Effector memory CD4-positive, alpha-beta T cell (primary cell): Measurements from ENCODE around the gene PLD4.
"Not testable (repeated sequence)": the region's sequence is repeated elsewhere in the genome, so short reads cannot be mapped to it uniquely, and the experiment has no call there.

ENCODE experiments used
- DNase-seq, 3 donors: peaks; one replicate each; pipeline ENCODE4 v3.0.0-alpha.2; 2020
- H3K27ac ChIP-seq: 2 replicates; pipeline ENCODE4 v1.7.0; 2013; ENCODE audit warnings: mild to moderate bottlenecking, low read length, moderate library complexity; ENCODE audit not compliant: insufficient read depth, poor library complexity, severe bottlenecking
- H3K27me3 ChIP-seq: replicated peaks from 2 replicates; pipeline ENCODE4 v1.7.0; 2013; ENCODE audit warnings: mild to moderate bottlenecking, low read length; ENCODE audit not compliant: insufficient read depth, control insufficient read depth, poor library complexity, severe bottlenecking
- H3K36me3 ChIP-seq: 2 replicates; pipeline ENCODE4 v1.7.0; 2013; ENCODE audit warnings: mild to moderate bottlenecking, low read length, moderate library complexity; ENCODE audit not compliant: control insufficient read depth, insufficient read depth
- H3K4me1 ChIP-seq: 2 replicates; pipeline ENCODE4 v1.7.0; 2013; ENCODE audit warnings: low read length, mild to moderate bottlenecking; ENCODE audit not compliant: control insufficient read depth, insufficient read depth, poor library complexity, severe bottlenecking
- H3K4me3 ChIP-seq: 2 replicates; pipeline ENCODE4 v1.7.0; 2013; ENCODE audit warnings: low read length, low read depth, mild to moderate bottlenecking; ENCODE audit not compliant: insufficient read depth, poor library complexity, severe bottlenecking
- H3K9me3 ChIP-seq: 2 replicates; pipeline ENCODE4 v1.7.0; 2013; ENCODE audit warnings: mild to moderate bottlenecking, low read length, moderate library complexity; ENCODE audit not compliant: control insufficient read depth

PLD4 gene

GRCh38 chr14:104880584-104881210 lies 44.0 kb upstream of the PLD4 start:
- no peaks in the 10 kb centered on the region for H3K27me3 ChIP-seq
- no peaks in the 10 kb centered on the region for H3K9me3 ChIP-seq
- no peak overlapping the region for H3K27ac ChIP-seq
- H3K4me3 ChIP-seq, result no peak overlapping the region
- no peak for DNase-seq
- no peaks in the 10 kb centered on the region for H3K4me1 ChIP-seq
- no peaks in the 10 kb centered on the region for H3K36me3 ChIP-seq

- H3K4me3 ChIP-seq, result no peak overlapping the region
- H3K9me3 ChIP-seq, result no peaks in the 10 kb centered on the region
- H3K27ac ChIP-seq, result no peak overlapping the region
- no peaks in the 10 kb centered on the region for H3K36me3 ChIP-seq
- no peak for DNase-seq
- H3K4me1 ChIP-seq, result no peaks in the 10 kb centered on the region
- no peaks in the 10 kb centered on the region for H3K27me3 ChIP-seq
These were observed 43.2 kb upstream of the PLD4 start for GRCh38 chr14:104881369-104881979.

GRCh38 chr14:104882325-104882973 lies 42.2 kb upstream of the PLD4 start:
- Histone ChIP-seq H3K9me3 (no peaks in the 10 kb centered on the region), H3K27ac (no peak overlapping the region), H3K4me3 (no peak overlapping the region), H3K27me3 (no peaks in the 10 kb centered on the region), H3K36me3 (peaks cover 4% of the 10 kb centered on the region), H3K4me1 (no peaks in the 10 kb centered on the region)
- no peak for DNase-seq

- H3K36me3 ChIP-seq, result peaks cover 4% of the 10 kb centered on the region
- H3K9me3 ChIP-seq, result no peaks in the 10 kb centered on the region
- H3K4me3 ChIP-seq, result no peak overlapping the region
- no peaks in the 10 kb centered on the region for H3K4me1 ChIP-seq
- no peak for DNase-seq
- no peaks in the 10 kb centered on the region for H3K27me3 ChIP-seq
- H3K27ac ChIP-seq, result no peak overlapping the region
These were observed 41.6 kb upstream of the PLD4 start for GRCh38 chr14:104882991-104883660.

GRCh38 chr14:104883681-104884361 lies 40.9 kb upstream of the PLD4 start:
- Histone ChIP-seq H3K27me3 (no peaks in the 10 kb centered on the region), H3K27ac (no peak overlapping the region), H3K9me3 (no peaks in the 10 kb centered on the region), H3K4me3 (no peak overlapping the region), H3K4me1 (no peaks in the 10 kb centered on the region), H3K36me3 (peaks cover 4% of the 10 kb centered on the region)
- no peak for DNase-seq

- not testable (repeated sequence) for H3K36me3 ChIP-seq, H3K4me1 ChIP-seq, H3K4me3 ChIP-seq, H3K27ac ChIP-seq, H3K9me3 ChIP-seq, H3K27me3 ChIP-seq, DNase-seq
These were observed 40.3 kb upstream of the PLD4 start for GRCh38 chr14:104884381-104884780.

GRCh38 chr14:104885031-104885972 lies 39.4 kb upstream of the PLD4 start:
- Histone ChIP-seq H3K36me3 (peaks cover 4% of the 10 kb centered on the region), H3K27ac (no peak overlapping the region), H3K4me3 (no peak overlapping the region), H3K9me3 (no peaks in the 10 kb centered on the region), H3K27me3 (no peaks in the 10 kb centered on the region), H3K4me1 (no peaks in the 10 kb centered on the region)
- no peak for DNase-seq

- no peaks in the 10 kb centered on the region for H3K4me1 ChIP-seq
- DNase-seq, result no peak
- no peak overlapping the region for H3K4me3 ChIP-seq
- H3K27me3 ChIP-seq, result no peaks in the 10 kb centered on the region
- H3K9me3 ChIP-seq, result no peaks in the 10 kb centered on the region
- no peak overlapping the region for H3K27ac ChIP-seq
- H3K36me3 ChIP-seq, result peaks cover 4% of the 10 kb centered on the region
These were observed 38.5 kb upstream of the PLD4 start for GRCh38 chr14:104885973-104886689.
